Endothelial cell of umbilical vein (primary cell): ENCODE results near the gene STAT5A. TPM values are rescaled to one million over a fixed set of nuclear protein-coding genes. Genes with fewer than 3 reads are reported as not detected.
"Not testable (repeated sequence)": the region's sequence is repeated elsewhere in the genome, so short reads cannot be mapped to it uniquely, and the experiment has no call there.

ENCODE experiments used
- Bru-seq: library from RNA; stranded (reverse); fragments of 400-500 nt; gene quantifications from one replicate; lab custom pipeline; 2021; lab: Mats Ljungman, UMichigan
- BruChase-seq, 2 experiments: library from RNA; stranded (reverse); fragments of 400-500 nt; gene quantifications; one replicate each; lab custom pipeline; 2021; lab: Mats Ljungman, UMichigan
- BruUV-seq: library from RNA; stranded (reverse); fragments of 400-500 nt; replicated peaks from 2 replicates; lab custom pipeline; 2021; lab: Mats Ljungman, UMichigan
- CTCF ChIA-PET: fragments of 300-600, 350-600 bp; sonication (Branson Sonifier 250); formaldehyde crosslinking; loops from one replicate; lab custom pipeline; 2021; ENCODE audit warnings: antibody characterized with exemption, inconsistent platforms; lab: Charles Lee
- POLR2A ChIA-PET: fragments of 300-600, 350-600 bp; sonication (Branson Sonifier 250); formaldehyde crosslinking; loops from one replicate; lab custom pipeline; 2021; ENCODE audit warnings: antibody characterized with exemption, inconsistent platforms; lab: Charles Lee
- DNase-seq: peaks from one replicate; pipeline ENCODE4 v3.0.0-alpha.2; 2011; ENCODE audit warnings: low read depth, low spot score
- FAIRE-seq: peaks from 2 replicates; lab custom pipeline; 2011; peaks lifted over from hg19 to GRCh38; lab: Jason Lieb, UNC
- H2AFZ ChIP-seq: 2 replicates; pipeline ENCODE4 v1.6.0; 2012; ENCODE audit warnings: low read depth, low read length, control low read depth, inconsistent platforms
- H3K27ac ChIP-seq: 2 replicates; pipeline ENCODE4 v1.5.1; 2011; ENCODE audit warnings: low read depth, mild to moderate bottlenecking, control low read depth, low read length, moderate library complexity; ENCODE audit not compliant: insufficient read depth
- H3K27me3 ChIP-seq, 2 experiments: 2 replicates each; pipeline versions ENCODE4 v1.6.0 to v1.6.1; 2011; ENCODE audit warnings: low read length in 2 of 2, mixed read lengths in 1 of 2; ENCODE audit not compliant: control insufficient read depth in 2 of 2, insufficient read depth in 2 of 2
- H3K36me3 ChIP-seq, 2 experiments: 2 replicates in 1 of 2; 3 replicates in 1 of 2; pipeline ENCODE4 v1.5.1; 2011; ENCODE audit warnings: low read length in 2 of 2, mild to moderate bottlenecking in 1 of 2, moderate library complexity in 1 of 2; ENCODE audit not compliant: control insufficient read depth in 2 of 2, insufficient read depth in 2 of 2; ENCODE audit errors: extremely low read depth in 1 of 2
- H3K4me1 ChIP-seq: 3 replicates; pipeline ENCODE4 v1.5.1; 2011; ENCODE audit warnings: mild to moderate bottlenecking, low read length; ENCODE audit not compliant: control insufficient read depth, insufficient read depth; ENCODE audit errors: extremely low read depth
- H3K4me2 ChIP-seq: 2 replicates; pipeline ENCODE4 v1.6.1; 2011; ENCODE audit warnings: low read length, control low read depth, mixed read lengths; ENCODE audit not compliant: insufficient read depth
- H3K4me3 ChIP-seq, 3 experiments: fragments of 200-600 bp in 1 of 3; sonication (generic), shearing (Covaris generic) in 1 of 3; replicated peaks in 1 of 3; 2 replicates each; pipeline ENCODE4 v1.5.1; 2011 to 2016; ENCODE audit warnings: control low read depth in 3 of 3, low read length in 3 of 3, mild to moderate bottlenecking in 2 of 3, inconsistent platforms in 1 of 3, low read depth in 1 of 3, moderate library complexity in 1 of 3; ENCODE audit not compliant: insufficient read depth in 1 of 3
- H3K79me2 ChIP-seq: 2 replicates; pipeline ENCODE4 v1.6.0; 2012; ENCODE audit warnings: low read length, inconsistent platforms; ENCODE audit not compliant: control insufficient read depth, insufficient read depth
- H3K9ac ChIP-seq: replicated peaks from 2 replicates; pipeline ENCODE3; 2011; ENCODE audit warnings: low read length, control low read depth; ENCODE audit not compliant: insufficient read depth; ENCODE audit errors: extremely low read depth
- H3K9me1 ChIP-seq: replicated peaks from 3 replicates; pipeline ENCODE4 v1.6.0; 2011; ENCODE audit warnings: mild to moderate bottlenecking, low read length; ENCODE audit not compliant: control insufficient read depth, insufficient read depth; ENCODE audit errors: extremely low read depth
- H3K9me3 ChIP-seq: replicated peaks from 2 replicates; pipeline ENCODE4 v1.5.1; 2012; ENCODE audit warnings: low read length, inconsistent platforms; ENCODE audit not compliant: control insufficient read depth, insufficient read depth
- H4K20me1 ChIP-seq: replicated peaks from 2 replicates; pipeline ENCODE3; 2011; ENCODE audit warnings: mild to moderate bottlenecking, low read length; ENCODE audit not compliant: control insufficient read depth, insufficient read depth; ENCODE audit errors: extremely low read depth
- GATA2 ChIP-seq: IDR thresholded peaks from 2 replicates; pipeline ENCODE4 v1.7.0; 2011; ENCODE audit warnings: low read depth, mild to moderate bottlenecking, moderate library complexity, mixed read lengths, low read length; ENCODE audit not compliant: insufficient read length, insufficient read depth
- POLR2A ChIP-seq: IDR thresholded peaks from 2 replicates; pipeline ENCODE4 v1.6.1; 2012; ENCODE audit warnings: low read depth, mild to moderate bottlenecking, control low read depth, low read length
- POLR2AphosphoS5 ChIP-seq: IDR thresholded peaks from 2 replicates; pipeline ENCODE4 v1.6.1; 2012; ENCODE audit warnings: low read depth, mild to moderate bottlenecking, control low read depth, low read length, moderate library complexity; ENCODE audit not compliant: insufficient read depth
- dilution Hi-C: fragments of 300-500 bp; cut with MboI; formaldehyde crosslinking; loops from one replicate; pipeline ENCODE4 v1.15.0; 2019; ENCODE audit warnings: low sequenced_read_pairs; ENCODE audit not compliant: extremely low pct_ligation_motif_present
- intact Hi-C: fragments of 100-400 bp; cut with micrococcal nuclease; formaldehyde crosslinking; loops from one replicate; pipeline ENCODE4 v1.10.0; 2022
- long read RNA-seq: library from polyadenylated mRNA; stranded (forward); transcript quantifications from one replicate; pipeline ENCODE4 v2.0.0, GENCODE V29; 2021
- polyA minus RNA-seq, 3 experiments: library from RNA; depleted of rRNA, polyadenylated mRNA; stranded (reverse); fragments of >200 nt; gene quantifications; 1 replicate in 1 of 3; 2 replicates in 2 of 3; pipeline ENCODE4 v1.2.3, GENCODE V29; 2011
- polyA plus RNA-seq, 4 experiments: library from polyadenylated mRNA; depleted of rRNA in 3 of 4; stranded (reverse) in 3 of 4; unstranded in 1 of 4; fragments of >200 nt; gene quantifications; 2 replicates each; pipeline versions ENCODE4 v1.2.1 to v1.2.3, GENCODE V29; 2011 to 2012; ENCODE audit warnings: missing spikeins in 1 of 4
- total RNA-seq: library from RNA; stranded (reverse); gene quantifications from 2 replicates; pipeline ENCODE4 v1.2.3, GENCODE V29; 2021

STAT5A gene
- total RNA-seq (23.4 and 23.6 TPM in 2 replicates), polyA plus RNA-seq (18.0 and 18.2 TPM in 2 replicates), polyA minus RNA-seq (30.7 and 33.7 TPM in 2 replicates), Bru-seq, nascent RNA (percentile 47 among the genes with signal in this experiment), BruChase-seq, experiment 1, labeled RNA remaining after a 6-hour chase (percentile 62 among the genes with signal in this experiment), BruChase-seq, experiment 2, labeled RNA remaining after a 2-hour chase (percentile 52 among the genes with signal in this experiment)
- 13.6 and 13.9 TPM in 2 replicates for polyA plus RNA-seq (2011; cell fraction: cytosol; rRNA removed)
- 24.5 and 28.1 TPM in 2 replicates for polyA plus RNA-seq (2011; cell fraction: nucleus; rRNA removed)
- 15.8 and 19.2 TPM in 2 replicates for polyA plus RNA-seq (2012)
- 9.0 TPM for polyA minus RNA-seq (2011; cell fraction: cytosol; rRNA and poly(A)+ RNA removed)
- polyA minus RNA-seq (2011; cell fraction: nucleus; rRNA and poly(A)+ RNA removed) = 9.1 and 13.5 TPM in 2 replicates
- long read RNA-seq, transcript STAT5A-211 (19 exons, 3,318 nt) = major isoform, 20 of 43 reads
- long read RNA-seq, partial matches to known transcripts = 12 of 43 reads
- long read RNA-seq, other reads (novel, unspliced or antisense) = 8 of 43 reads

- Histone ChIP-seq H3K79me2 (no peaks in the 10 kb centered on the region), H3K9ac (peak within 1 kb of the TSS; percentile 69), H2AFZ (peak within 1 kb of the TSS; percentile 69), H3K27ac (peak within 1 kb of the TSS; percentile 42), H3K9me1 (no peaks in the 10 kb centered on the region), H3K4me1 (peaks cover 14% of the 10 kb centered on the region), H3K4me3 (peak within 1 kb of the TSS; percentile 23 to 59 (median 30)), H3K36me3 (no peaks in the 10 kb centered on the region), H4K20me1 (no peaks in the 10 kb centered on the region), H3K27me3 (no peaks in the 10 kb centered on the region), H3K9me3 (no peaks in the 10 kb centered on the region), H3K4me2 (peak within 1 kb of the TSS; percentile 54)
- DNase-seq (peak; percentile 88), FAIRE-seq (peak; percentile 81)
- no TSS peak for BruUV-seq
- dilution Hi-C loops (no loop called here), intact Hi-C loops (no loop called here)
- ChIA-PET CTCF (interaction anchor here (0.9 to 9.6 kb wide), 2 partner anchors 11 to 65 kb away, joined by 3 to 89 read pairs; no protein-coding TSS in a partner anchor), POLR2A (no interaction called here)
- TF ChIP-seq GATA2 (no peak), POLR2A (peak; percentile 59), POLR2AphosphoS5 (peak; percentile 69)
Measured at GRCh38 chr17:42287977-42288802, at the start of gene STAT5A. Gene STAT5A, plus strand, starts transcription at chr17:42288498. Its CDS starts 914 bp downstream, at chr17:42289412.

DNA sequence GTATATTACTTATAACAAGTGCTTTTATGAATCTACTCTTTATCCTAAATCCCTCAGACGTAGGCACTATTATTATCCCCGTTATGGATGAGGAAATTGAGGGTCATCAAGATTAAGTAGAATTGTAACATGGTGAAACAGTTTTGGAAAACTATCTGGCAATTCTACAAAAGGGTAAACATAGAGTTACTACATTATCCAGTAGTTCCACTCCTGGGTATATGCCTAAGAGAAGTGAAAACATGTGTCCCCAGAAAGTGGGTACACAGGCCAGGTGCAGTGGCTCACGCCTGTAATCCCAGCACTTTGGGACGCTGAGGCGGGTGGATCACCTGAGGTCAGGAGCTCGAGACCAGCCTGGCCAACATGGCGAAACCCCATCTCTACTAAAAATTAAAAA is 48.7 kb upstream of the STAT5A start:
- intact Hi-C loops, BruUV-seq, H3K36me3 ChIP-seq, H3K27me3 ChIP-seq, dilution Hi-C loops, H3K4me3 ChIP-seq, H3K27ac ChIP-seq, H2AFZ ChIP-seq, H3K9me3 ChIP-seq, POLR2A ChIA-PET, FAIRE-seq, DNase-seq, H3K9me1 ChIP-seq, H4K20me1 ChIP-seq, H3K4me1 ChIP-seq, H3K9ac ChIP-seq, H3K4me2 ChIP-seq: not testable (repeated sequence)
- peaks cover 25% of the 10 kb centered on the region for H3K79me2 ChIP-seq
- CTCF ChIA-PET = interaction anchor here (1.3 kb wide), 2 partner anchors 15 to 18 kb away, joined by 3 read pairs; no protein-coding TSS in a partner anchor
